Naive thymus-derived CD4-positive, alpha-beta T cell (primary cell): Measurements from ENCODE around the gene GCNA. TPM values are rescaled to one million over a fixed set of nuclear protein-coding genes. Genes with fewer than 3 reads are reported as not detected.

Experiments
- ATAC-seq: fragments of 150-1000 bp; cut with Tn5 transposase; 2 replicates; pipeline ENCODE4 v1.10.0; 2021; ENCODE audit warnings: mild to moderate bottlenecking, moderate library complexity
- CTCF ChIA-PET: fragments of 350-600 bp; sonication (Branson Sonifier 250); formaldehyde crosslinking; loops from one replicate; lab custom pipeline; 2021; ENCODE audit warnings: antibody characterized with exemption; lab: Charles Lee
- POLR2A ChIA-PET: fragments of 350-600 bp; sonication (Branson Sonifier 250); formaldehyde crosslinking; loops from one replicate; lab custom pipeline; 2021; ENCODE audit warnings: antibody characterized with exemption, inconsistent platforms; lab: Charles Lee
- DNase-seq, 9 donors: peaks; one replicate each; pipeline versions ENCODE4 v3.0.0 to v3.0.0-alpha.2; 2020 to 2022; ENCODE audit warnings: mixed read lengths in 1 of 9
- H3K27ac ChIP-seq: one replicate; pipeline ENCODE4 v1.7.0; 2013; ENCODE audit warnings: mild to moderate bottlenecking, low read depth, low read length, moderate library complexity
- H3K27me3 ChIP-seq, 2 donors: one replicate each; pipeline ENCODE4 v1.7.0; 2013; ENCODE audit warnings: low read length in 2 of 2, mild to moderate bottlenecking in 2 of 2, moderate library complexity in 2 of 2; ENCODE audit not compliant: control insufficient read depth in 2 of 2, insufficient read depth in 2 of 2
- H3K36me3 ChIP-seq, 3 experiments: 1 replicate in 2 of 3; 2 replicates in 1 of 3; pipeline ENCODE4 v1.7.0; 2013; ENCODE audit warnings: low read length in 3 of 3, mild to moderate bottlenecking in 3 of 3, moderate library complexity in 1 of 3; ENCODE audit not compliant: insufficient read depth in 3 of 3, control insufficient read depth in 2 of 3
- H3K4me1 ChIP-seq, 2 donors: one replicate each; pipeline ENCODE4 v1.7.0; 2013; ENCODE audit warnings: low read length in 2 of 2, mild to moderate bottlenecking in 2 of 2, moderate library complexity in 1 of 2; ENCODE audit not compliant: control insufficient read depth in 2 of 2, insufficient read depth in 2 of 2
- H3K4me3 ChIP-seq: 2 replicates; pipeline ENCODE4 v1.7.0; 2013; ENCODE audit warnings: mild to moderate bottlenecking, low read length
- H3K9me3 ChIP-seq, 3 experiments: 1 replicate in 2 of 3; 2 replicates in 1 of 3; pipeline ENCODE4 v1.7.0; 2013; ENCODE audit warnings: low read length in 3 of 3; ENCODE audit not compliant: control insufficient read depth in 2 of 3
- H3K27ac Mint-ChIP-seq, 9 donors: one replicate each; pipeline ENCODE4 v1.8.0; 2020 to 2022; ENCODE audit warnings: mixed read lengths in 9 of 9, mild to moderate bottlenecking in 8 of 9, moderate library complexity in 5 of 9, inconsistent platforms in 2 of 9
- H3K27me3 Mint-ChIP-seq, 5 donors: one replicate each; pipeline ENCODE4 v1.8.0; 2021 to 2022; ENCODE audit warnings: mixed read lengths in 5 of 5, mild to moderate bottlenecking in 1 of 5
- H3K36me3 Mint-ChIP-seq, 5 donors: one replicate each; pipeline ENCODE4 v1.8.0; 2020 to 2022; ENCODE audit warnings: mixed read lengths in 5 of 5, mild to moderate bottlenecking in 3 of 5, inconsistent platforms in 1 of 5
- H3K4me1 Mint-ChIP-seq, 7 donors: one replicate each; pipeline ENCODE4 v1.8.0; 2020 to 2022; ENCODE audit warnings: mixed read lengths in 7 of 7, mild to moderate bottlenecking in 3 of 7, inconsistent platforms in 1 of 7
- H3K4me3 Mint-ChIP-seq, 10 donors: one replicate each; pipeline ENCODE4 v1.8.0; 2020 to 2022; ENCODE audit warnings: mild to moderate bottlenecking in 10 of 10, mixed read lengths in 10 of 10, moderate library complexity in 6 of 10, inconsistent platforms in 2 of 10
- H3K9me3 Mint-ChIP-seq, 11 donors: one replicate each; pipeline ENCODE4 v1.8.0; 2020 to 2022; ENCODE audit warnings: mixed read lengths in 11 of 11, mild to moderate bottlenecking in 4 of 11, inconsistent platforms in 1 of 11, moderate library complexity in 1 of 11
- intact Hi-C, 2 donors: fragments of 100-400 bp; cut with micrococcal nuclease; formaldehyde crosslinking; loops; one replicate each; pipeline ENCODE4 v1.15.1; 2023
- polyA plus RNA-seq, 2 donors: library from polyadenylated mRNA; unstranded; fragments of 300-500 nt; fragmentation: Illumina TruSeq; gene quantifications; one replicate each; pipeline ENCODE4 v1.2.3, GENCODE V29; 2021
- total RNA-seq, 6 experiments: library from RNA in 5 of 6; stranded (reverse) in 5 of 6; gene quantifications; 1 replicate in 5 of 6; 2 replicates in 1 of 6; pipeline ENCODE4 v1.2.3 and lab custom pipeline; 2021 to 2026

GCNA gene
- total and polyA plus RNA-seq, 7 experiments from 2014 or later, result 0.08 to 14.7 (median 2.8) TPM

- no peaks in the 10 kb centered on the region for H3K9me3 Mint-ChIP-seq
Observed at GRCh38 chrX:71632923-71633657, 54.9 kb downstream of the GCNA start.

GRCh38 chrX:71634366-71634765 lies 56.1 kb downstream of the GCNA start:
- Histone ChIP-seq H3K27ac (no peak overlapping the region), H3K27me3 (no peaks in the 10 kb centered on the region), H3K36me3 (no peaks in the 10 kb centered on the region), H3K4me1 (peaks cover 5 to 26% of the 10 kb centered on the region in 2 donors), H3K9me3 (no peaks in the 10 kb centered on the region), H3K4me3 (no peak overlapping the region)
- Mint-ChIP-seq H3K36me3 (no peaks in the 10 kb centered on the region), H3K27ac (no peak overlapping the region), H3K9me3 (no peaks in the 10 kb centered on the region), H3K4me1 (peaks cover 0 to 20% (median 13%) of the 10 kb centered on the region in 7 donors), H3K27me3 (no peaks in the 10 kb centered on the region), H3K4me3 (no peak overlapping the region)
- ATAC-seq (no peak), DNase-seq (no peak)
- intact Hi-C loops, result no loop called here
- ChIA-PET CTCF (no interaction called here), POLR2A (no interaction called here)

More at GRCh38 chrX:71632923-71633657, 54.9 kb downstream of the GCNA start:
- ChIA-PET CTCF (interaction anchor here (0.6 kb wide), 1 partner anchor 119 kb away, joined by 3 read pairs; no protein-coding TSS in a partner anchor), POLR2A (no interaction called here)
- H3K9me3 ChIP-seq, result no peaks in the 10 kb centered on the region
- Mint-ChIP-seq H3K27ac (no peak overlapping the region), H3K36me3 (no peaks in the 10 kb centered on the region), H3K27me3 (no peaks in the 10 kb centered on the region), H3K4me1 (peaks cover 0 to 24% (median 13%) of the 10 kb centered on the region in 7 donors), H3K4me3 (no peak overlapping the region)
- no peaks in the 10 kb centered on the region for H3K27me3 ChIP-seq
- no peak for DNase-seq
- H3K4me1 ChIP-seq, result peaks cover 0 to 16% of the 10 kb centered on the region in 2 donors
- ATAC-seq, result no peak
- H3K4me3 ChIP-seq, result no peak overlapping the region
- H3K36me3 ChIP-seq, result no peaks in the 10 kb centered on the region
- H3K27ac ChIP-seq, result no peak overlapping the region
- intact Hi-C loops, result no loop called here

- peaks cover 15 to 26% of the 10 kb centered on the region in 2 donors for H3K4me1 ChIP-seq
- intact Hi-C loops, result loop anchor here in 1 of 2 donors (2.0 kb wide), 1 partner anchor 18 kb away; the partner anchor contains the start of gene CXCR3
- no peaks in the 10 kb centered on the region for H3K9me3 ChIP-seq
- H3K36me3 Mint-ChIP-seq, result peaks cover 0 to 2% (median 0%) of the 10 kb centered on the region in 5 donors
- no peaks in the 10 kb centered on the region for H3K36me3 ChIP-seq
- peak; percentile 44 for ATAC-seq
- H3K4me3 ChIP-seq, result no peak overlapping the region
- no peak overlapping the region for H3K4me3 Mint-ChIP-seq
- H3K27ac Mint-ChIP-seq, result peak overlapping the region in 3 of 9 donors; percentile 3 to 75 (median 33)
- no peaks in the 10 kb centered on the region for H3K9me3 Mint-ChIP-seq
- ChIA-PET CTCF (no interaction called here), POLR2A (interaction anchor here (1.1 kb wide), 1 partner anchor 14 kb away, joined by 4 read pairs; no protein-coding TSS in a partner anchor)
- H3K27me3 Mint-ChIP-seq, result no peaks in the 10 kb centered on the region
- H3K27me3 ChIP-seq, result no peaks in the 10 kb centered on the region
- DNase-seq, result no peak
- H3K4me1 Mint-ChIP-seq, result peaks cover 3 to 20% (median 18%) of the 10 kb centered on the region in 7 donors
- H3K27ac ChIP-seq, result no peak overlapping the region
Observed at GRCh38 chrX:71636438-71637252, 58.4 kb downstream of the GCNA start.

DNA sequence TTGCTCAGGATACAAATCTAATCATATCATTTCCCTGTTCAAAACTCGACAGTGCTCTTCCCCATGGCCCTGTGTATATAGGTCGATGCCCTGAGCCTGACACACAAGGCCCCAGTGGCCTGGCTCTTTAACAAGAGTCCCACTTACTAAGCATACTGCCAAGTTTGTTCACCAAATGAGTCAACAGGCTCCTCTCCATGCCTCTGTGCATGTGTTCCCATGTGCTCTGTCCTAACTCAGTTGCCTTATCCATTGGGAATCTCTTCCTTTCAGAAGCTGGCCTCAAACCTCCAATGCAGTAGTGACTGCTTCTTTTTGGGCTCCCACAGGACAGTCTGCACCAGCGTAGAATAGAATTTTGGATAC lies 59.0 kb downstream of the GCNA start:
- no peaks in the 10 kb centered on the region for H3K27me3 ChIP-seq
- Mint-ChIP-seq H3K4me1 (peaks cover 3 to 20% (median 18%) of the 10 kb centered on the region in 7 donors), H3K9me3 (no peaks in the 10 kb centered on the region), H3K4me3 (no peak overlapping the region), H3K27ac (peak overlapping the region in 2 of 9 donors; percentile 3 to 75), H3K36me3 (peaks cover 0 to 2% (median 0%) of the 10 kb centered on the region in 5 donors), H3K27me3 (no peaks in the 10 kb centered on the region)
- H3K36me3 ChIP-seq, result no peaks in the 10 kb centered on the region
- ChIA-PET CTCF (no interaction called here), POLR2A (interaction anchor here (1.1 kb wide), 1 partner anchor 14 kb away, joined by 4 read pairs; no protein-coding TSS in a partner anchor)
- H3K4me3 ChIP-seq, result no peak overlapping the region
- no peak overlapping the region for H3K27ac ChIP-seq
- peaks cover 15 to 26% of the 10 kb centered on the region in 2 donors for H3K4me1 ChIP-seq
- intact Hi-C loops, result loop anchor here in 1 of 2 donors (2.0 kb wide), 1 partner anchor 18 kb away; the partner anchor contains the start of gene CXCR3
- DNase-seq (no peak), ATAC-seq (peak; percentile 27)
- no peaks in the 10 kb centered on the region for H3K9me3 ChIP-seq

GRCh38 chrX:71637848-71638247 lies 59.6 kb downstream of the GCNA start:
- H3K4me1 Mint-ChIP-seq, result peaks cover 3 to 20% (median 18%) of the 10 kb centered on the region in 7 donors
- no peak overlapping the region for H3K27ac ChIP-seq
- no peaks in the 10 kb centered on the region for H3K27me3 ChIP-seq
- intact Hi-C loops, result loop anchor here (2.0 kb wide), 2 partner anchors 15 to 19 kb away; partner anchors contain the start of gene CXCR3 (in 1 of the 2)
- no peak overlapping the region for H3K4me3 ChIP-seq
- peaks cover 15 to 26% of the 10 kb centered on the region in 2 donors for H3K4me1 ChIP-seq
- no peak overlapping the region for H3K4me3 Mint-ChIP-seq
- H3K27me3 Mint-ChIP-seq, result no peaks in the 10 kb centered on the region
- no peak for ATAC-seq
- H3K9me3 Mint-ChIP-seq, result no peaks in the 10 kb centered on the region
- no peak for DNase-seq
- peaks cover 0 to 2% (median 0%) of the 10 kb centered on the region in 5 donors for H3K36me3 Mint-ChIP-seq
- H3K9me3 ChIP-seq, result no peaks in the 10 kb centered on the region
- H3K27ac Mint-ChIP-seq, result no peak overlapping the region
- CTCF ChIA-PET, result no interaction called here
- POLR2A ChIA-PET, result interaction anchor here (1.1 kb wide), 1 partner anchor 15 kb away, joined by 4 read pairs; no protein-coding TSS in a partner anchor
- H3K36me3 ChIP-seq, result no peaks in the 10 kb centered on the region

DNA sequence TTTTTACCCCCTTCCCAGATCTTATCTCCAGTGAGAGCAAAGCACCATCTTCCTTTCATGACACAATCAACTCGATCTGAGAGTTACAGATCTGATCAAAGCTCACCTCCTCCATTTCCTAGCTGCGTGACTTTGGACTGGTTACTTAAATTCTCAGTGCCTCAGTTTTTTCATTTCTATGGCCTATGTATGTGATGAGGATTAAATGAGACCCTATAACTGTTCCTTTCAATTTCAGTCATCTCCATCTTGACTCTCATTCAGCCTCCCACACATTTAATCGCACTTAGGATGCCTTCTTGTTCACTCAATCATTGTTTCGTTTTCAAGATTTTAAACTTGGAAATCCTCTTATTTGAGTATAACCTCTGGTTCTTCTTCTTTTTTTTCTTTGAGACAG lies 60.2 kb downstream of the GCNA start:
- Histone ChIP-seq H3K4me3 (peak overlapping the region; percentile 20), H3K4me1 (peaks cover 15 to 26% of the 10 kb centered on the region in 2 donors), H3K9me3 (no peaks in the 10 kb centered on the region), H3K36me3 (no peaks in the 10 kb centered on the region), H3K27me3 (no peaks in the 10 kb centered on the region), H3K27ac (no peak overlapping the region)
- POLR2A ChIA-PET, result interaction anchor here (1.1 kb wide), 1 partner anchor 14 kb away, joined by 3 read pairs; no protein-coding TSS in a partner anchor
- H3K36me3 Mint-ChIP-seq, result peaks cover 0 to 2% (median 0%) of the 10 kb centered on the region in 5 donors
- no peak overlapping the region for H3K27ac Mint-ChIP-seq
- CTCF ChIA-PET, result no interaction called here
- H3K4me3 Mint-ChIP-seq, result no peak overlapping the region
- H3K9me3 Mint-ChIP-seq, result no peaks in the 10 kb centered on the region
- peaks cover 3 to 19% (median 17%) of the 10 kb centered on the region in 7 donors for H3K4me1 Mint-ChIP-seq
- DNase-seq, result no peak
- no peaks in the 10 kb centered on the region for H3K27me3 Mint-ChIP-seq
- intact Hi-C loops, result loop anchor here in 1 of 2 donors (2.0 kb wide), 1 partner anchor 16 kb away; no protein-coding TSS in a partner anchor
- no peak for ATAC-seq
